Jurkat, Clone E6-1 (cell line): ENCODE data around the gene RAMAC. TPM values are rescaled to one million over a fixed set of nuclear protein-coding genes. Genes with fewer than 3 reads are reported as not detected.
"Not testable (repeated sequence)": the region's sequence is repeated elsewhere in the genome, so short reads cannot be mapped to it uniquely, and the experiment has no call there.

Experiments
- DNase-seq: peaks from one replicate; pipeline ENCODE4 v3.0.0-alpha.2; 2011; ENCODE audit warnings: low read depth, low spot score
- H3K4me3 ChIP-seq: 2 replicates; pipeline ENCODE4 v1.5.1; 2011; ENCODE audit warnings: mild to moderate bottlenecking, low read length, control low read depth, moderate library complexity
- polyA plus RNA-seq: library from polyadenylated mRNA; unstranded; fragments of >200 nt; gene quantifications from one replicate; pipeline ENCODE4 v1.2.1, GENCODE V29; 2012; ENCODE audit warnings: missing spikeins; ENCODE audit not compliant: insufficient read length, insufficient read depth

RAMAC gene
- 34.7 TPM for polyA plus RNA-seq

DNA sequence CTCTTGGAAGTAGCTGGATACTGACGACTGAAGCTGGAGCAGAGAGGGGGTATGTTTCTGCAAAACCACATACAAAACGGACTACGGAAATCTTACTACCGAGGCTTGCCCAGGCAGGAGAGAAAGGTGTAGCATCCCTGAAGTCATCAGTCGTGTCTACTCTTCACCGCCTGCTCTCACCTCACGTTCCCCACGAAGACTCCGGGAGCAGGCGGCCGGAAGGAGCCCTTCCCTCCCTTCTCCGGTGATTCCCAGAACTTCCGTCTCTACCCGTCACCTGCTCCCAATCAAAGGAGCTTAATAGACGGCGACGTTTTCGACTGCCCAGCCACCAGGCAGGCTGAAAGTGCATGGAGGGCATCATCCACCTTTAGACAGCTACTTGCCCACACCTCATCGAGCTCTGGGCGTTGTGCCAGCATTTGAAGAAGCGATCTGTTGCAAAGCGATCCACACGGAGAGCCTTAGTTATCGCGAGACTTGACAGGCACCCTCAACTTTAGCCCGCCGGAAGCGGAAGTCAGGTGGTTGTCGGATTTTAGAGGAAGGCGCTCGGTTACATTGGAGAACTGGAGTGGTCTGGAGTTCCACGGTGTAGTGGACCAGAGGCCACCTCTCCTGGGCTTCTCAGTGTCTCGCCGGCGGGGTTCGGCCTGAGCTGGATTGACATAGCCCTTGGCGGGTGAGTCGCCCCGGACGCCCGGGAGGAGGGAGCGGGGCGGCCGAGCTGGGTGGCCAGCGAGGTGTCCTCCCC, at the start of gene RAMAC:
Gene RAMAC, plus strand, starts transcription at position 523 of the 754 bp plus-strand sequence. CDS start 2,809 bp downstream, outside the sequence.
- peak; percentile 96 for DNase-seq

DNA sequence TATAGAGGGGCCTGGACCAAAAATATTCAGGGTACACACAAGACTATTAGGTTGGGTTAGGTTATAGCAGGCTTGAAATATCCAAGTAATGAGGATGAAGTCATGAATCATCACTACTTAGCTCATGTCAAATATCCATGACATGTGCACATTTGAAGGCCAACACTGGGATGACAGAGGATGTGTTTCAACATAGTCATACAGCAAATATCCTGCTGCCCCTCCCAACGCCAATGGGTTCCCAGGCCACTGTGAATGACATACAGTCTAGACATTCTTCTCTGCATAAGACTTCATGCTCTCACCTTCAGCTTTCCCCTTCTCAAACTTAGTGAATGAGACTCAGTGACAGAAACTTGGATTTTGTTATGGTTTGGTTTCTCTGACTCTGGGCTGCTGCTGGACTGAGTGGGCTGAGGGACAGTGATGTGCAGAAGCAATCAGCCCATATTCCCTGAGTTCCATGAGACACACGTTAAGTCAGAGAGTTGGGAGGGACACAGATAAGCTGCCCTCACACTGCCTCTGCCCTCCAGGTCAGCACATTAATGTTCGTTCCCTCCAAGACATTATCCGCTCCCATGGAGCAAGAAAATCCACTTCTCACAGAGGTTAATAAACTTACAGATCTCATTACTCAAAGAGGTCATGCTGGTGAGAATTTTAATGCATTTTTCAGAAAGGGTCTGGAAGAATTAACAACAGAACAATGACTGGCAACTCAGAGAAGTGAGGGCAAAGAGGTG, 48.9 kb upstream of the RAMAC start:
- DNase-seq, result no peak
- no peak overlapping the region for H3K4me3 ChIP-seq

More for the DNA sequence above, at the start of gene RAMAC:
- H3K4me3 ChIP-seq, result peak within 1 kb of the TSS; percentile 98

DNA sequence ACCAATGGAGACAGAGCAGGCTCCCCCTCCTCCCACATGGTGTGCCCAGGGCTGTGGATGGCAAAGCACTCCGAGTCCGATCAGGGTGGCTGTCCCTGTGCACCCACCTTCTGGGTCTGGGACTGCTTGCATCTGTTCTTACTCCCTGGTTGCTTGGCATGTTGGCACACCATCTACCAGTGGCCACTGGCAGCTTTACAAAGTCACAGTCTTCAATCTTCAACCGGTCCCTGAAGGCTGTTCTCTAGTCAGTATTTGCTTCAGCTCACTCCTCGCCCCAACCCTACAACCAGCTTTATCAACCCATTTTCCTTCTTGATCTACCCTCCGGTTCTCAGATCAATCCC, 48.3 kb upstream of the RAMAC start:
- no peak for DNase-seq

DNA sequence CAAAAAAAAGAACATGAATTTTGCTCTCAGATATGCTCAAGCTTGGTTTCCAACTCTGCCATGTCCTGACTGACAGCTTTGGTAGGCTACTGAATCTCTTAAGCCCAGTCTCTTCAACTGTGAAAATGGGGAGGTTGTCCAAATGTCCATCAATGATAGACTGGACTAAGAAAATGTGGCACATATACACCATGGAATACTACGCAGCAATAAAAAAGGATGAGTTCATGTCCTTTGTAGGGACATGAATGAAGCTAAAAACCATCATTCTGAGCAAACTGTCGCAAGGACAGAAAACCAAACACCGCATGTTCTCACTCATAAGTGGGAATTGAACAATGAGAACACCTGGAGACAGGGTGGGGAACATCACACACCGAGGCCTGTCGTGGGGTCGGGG, 46.3 kb upstream of the RAMAC start:
- DNase-seq, H3K4me3 ChIP-seq: not testable (repeated sequence)

More for the DNA sequence above, 48.3 kb upstream of the RAMAC start:
- H3K4me3 ChIP-seq, result no peak overlapping the region

DNA sequence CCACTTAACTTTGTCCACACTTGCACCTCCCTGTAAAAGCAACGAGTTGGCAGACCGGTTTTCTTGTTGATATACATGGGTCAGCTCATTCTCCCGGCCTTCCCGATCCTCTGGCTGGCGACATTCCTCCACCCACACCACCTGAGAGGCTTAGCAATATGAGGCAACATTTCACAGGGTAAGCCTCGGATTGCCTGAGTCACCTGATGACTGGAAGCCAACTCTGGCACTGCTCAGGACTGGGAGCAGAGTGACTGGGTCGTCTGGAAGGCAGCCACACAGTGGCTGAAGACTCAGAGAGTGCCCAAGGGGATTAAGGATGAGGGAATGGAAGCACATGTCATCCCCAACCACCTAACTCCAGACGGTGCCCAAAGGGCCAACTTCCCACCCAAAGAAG, 43.3 kb upstream of the RAMAC start:
- H3K4me3 ChIP-seq, result no peak overlapping the region
- no peak for DNase-seq

DNA sequence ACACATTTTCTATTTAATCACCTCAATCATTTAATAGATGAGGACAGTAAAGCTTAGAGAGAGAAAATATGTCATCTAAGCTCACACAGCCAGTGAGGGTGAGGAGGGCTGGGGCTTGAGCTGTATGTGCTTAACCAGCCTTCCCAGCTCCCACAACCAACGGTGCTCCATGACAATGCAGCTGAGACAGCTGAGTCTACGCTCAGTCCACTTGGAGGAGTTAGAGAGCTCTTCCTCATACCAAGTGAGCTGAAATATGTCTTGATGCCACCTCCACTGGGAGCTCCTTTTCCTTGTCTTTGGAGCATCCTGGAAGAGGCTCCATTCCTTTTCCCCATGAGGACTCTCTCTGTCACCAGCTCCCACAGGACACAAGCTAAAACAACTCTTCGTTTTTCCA, 42.8 kb upstream of the RAMAC start:
- DNase-seq, result no peak
- H3K4me3 ChIP-seq, result no peak overlapping the region

DNA sequence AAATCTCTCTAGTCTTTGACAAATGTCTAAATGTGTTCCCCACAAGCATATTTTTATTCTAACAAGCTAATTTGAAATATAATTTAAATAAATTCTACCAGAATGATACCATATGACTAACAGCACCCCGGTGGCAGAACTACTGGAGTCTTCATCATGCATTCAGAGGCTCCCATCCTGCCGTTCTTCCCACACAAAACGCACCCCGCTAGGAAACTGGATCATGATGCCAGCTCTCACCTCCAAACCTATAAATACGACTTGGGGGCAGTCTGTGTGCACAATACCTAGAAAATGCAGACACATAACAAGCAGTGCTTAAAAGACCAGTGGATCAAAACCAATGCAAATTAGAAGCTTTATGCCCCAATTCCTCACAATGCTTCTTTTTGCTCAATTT, 42.0 kb upstream of the RAMAC start:
- DNase-seq, result no peak

DNA sequence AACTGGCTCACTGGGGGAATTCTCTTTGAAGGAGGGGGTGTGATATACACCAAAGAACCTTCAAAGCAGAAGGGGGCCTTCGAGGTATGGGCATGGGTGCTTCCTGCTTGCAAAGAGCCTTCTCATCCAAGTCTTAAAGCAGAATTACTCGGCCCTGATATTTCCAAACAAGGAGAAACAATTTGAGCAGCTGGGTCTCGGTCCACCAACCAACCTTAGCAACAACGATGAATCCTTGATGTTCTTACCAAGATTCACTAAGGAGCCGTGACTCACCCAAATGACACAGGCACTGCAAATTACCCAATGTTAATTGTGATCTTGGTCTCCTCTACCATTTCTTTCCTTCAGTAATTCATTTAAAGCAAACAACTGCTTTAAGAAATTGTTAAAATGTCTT, 41.2 kb upstream of the RAMAC start:
- no peak overlapping the region for H3K4me3 ChIP-seq
- DNase-seq, result no peak

More for the DNA sequence above, 42.0 kb upstream of the RAMAC start:
- no peak overlapping the region for H3K4me3 ChIP-seq

DNA sequence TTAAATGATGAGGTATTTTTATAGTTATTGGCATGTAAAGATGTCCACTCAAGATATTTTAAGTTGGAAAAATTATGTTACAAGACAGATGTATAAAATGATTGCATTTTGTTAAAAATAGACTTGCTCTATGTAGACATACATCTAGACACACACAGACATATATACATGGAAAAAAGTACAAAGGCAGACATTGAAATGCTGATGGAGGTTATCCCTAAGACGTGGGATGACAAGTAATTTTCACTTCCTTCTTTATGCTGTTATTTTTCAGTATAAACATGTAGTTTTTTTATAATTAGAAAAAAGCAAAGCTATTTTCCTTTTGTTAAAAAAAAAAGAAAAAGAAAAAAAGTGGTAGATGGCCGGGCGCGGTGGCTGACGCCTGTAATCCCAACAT, 40.7 kb upstream of the RAMAC start:
- no peak for DNase-seq

DNA sequence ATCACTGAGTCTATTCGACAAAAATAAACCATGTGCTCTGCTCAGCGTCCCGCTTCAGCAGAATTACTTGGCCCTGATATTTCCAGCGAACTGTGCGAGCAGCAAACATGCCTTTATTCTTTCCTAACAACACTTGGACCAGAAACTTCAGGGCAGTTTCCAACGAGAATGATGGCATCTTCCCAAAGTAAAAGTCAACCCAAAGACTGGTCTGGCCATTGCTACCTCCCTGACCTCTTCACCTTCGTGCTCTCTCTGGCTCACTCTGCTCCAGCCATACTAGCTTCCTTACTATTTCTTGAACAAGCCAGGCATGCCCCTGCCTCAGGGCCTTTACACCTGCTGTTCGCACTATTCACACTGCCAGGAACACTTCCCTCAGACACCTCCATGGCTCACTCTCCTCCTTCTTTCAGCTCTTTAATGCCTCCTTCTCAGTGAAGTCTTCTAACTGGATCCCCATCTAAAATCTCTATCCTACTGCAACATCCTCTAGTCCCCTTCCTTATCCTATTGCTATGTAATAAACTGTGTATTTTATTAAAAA, 39.8 kb upstream of the RAMAC start:
- H3K4me3 ChIP-seq, result no peak overlapping the region
- no peak for DNase-seq

More for the DNA sequence above, 40.7 kb upstream of the RAMAC start:
- no peak overlapping the region for H3K4me3 ChIP-seq

DNA sequence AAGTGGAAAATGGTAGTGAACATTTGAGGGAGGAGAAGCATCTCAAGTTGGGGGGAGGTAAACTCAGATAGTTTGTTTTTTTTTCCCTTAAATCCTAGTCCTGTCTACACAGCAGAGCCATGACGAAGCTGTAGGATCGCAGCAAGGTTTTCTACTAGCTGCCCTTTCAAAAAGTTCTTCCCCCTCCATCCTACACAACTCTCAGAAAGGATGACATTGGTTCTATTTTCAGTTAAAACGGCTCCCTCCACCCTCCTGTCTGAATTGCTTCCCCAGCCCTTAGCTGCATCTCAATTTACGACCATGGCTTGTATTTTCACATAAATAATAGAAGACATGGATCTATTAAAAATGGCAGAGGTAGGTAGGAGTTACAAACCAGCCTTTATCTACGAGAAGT, 35.7 kb upstream of the RAMAC start:
- no peak overlapping the region for H3K4me3 ChIP-seq
- no peak for DNase-seq

DNA sequence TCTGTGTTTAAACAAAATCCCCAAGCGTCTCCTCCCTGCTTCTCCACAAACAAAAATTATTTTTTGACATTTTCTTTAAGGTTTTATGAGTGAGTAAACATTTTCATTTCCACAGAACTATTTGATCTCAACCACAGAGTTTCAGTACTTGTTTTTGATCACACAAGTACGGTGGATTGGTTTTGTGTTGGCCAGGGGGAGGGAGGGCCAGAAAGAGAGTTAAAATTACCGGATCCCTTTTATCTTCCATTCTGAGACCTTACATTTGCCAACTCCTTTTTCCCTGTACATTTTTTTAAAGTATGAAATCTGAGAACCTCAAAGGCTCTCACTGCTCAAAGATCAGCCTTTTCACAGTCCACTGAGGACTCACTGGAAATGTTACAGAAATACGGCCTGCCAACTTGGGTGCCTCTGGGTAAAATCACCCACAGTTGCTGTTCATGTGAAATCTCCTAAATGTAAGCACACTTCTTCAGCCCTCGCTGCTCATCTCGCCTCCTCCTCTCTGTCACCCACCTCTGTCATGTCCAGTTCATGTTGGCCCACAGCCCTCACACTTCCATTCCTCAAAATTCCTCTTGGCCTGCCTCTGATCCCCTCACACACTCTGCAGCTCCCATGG, 35.2 kb upstream of the RAMAC start:
- H3K4me3 ChIP-seq, result no peak overlapping the region
- DNase-seq, result no peak

DNA sequence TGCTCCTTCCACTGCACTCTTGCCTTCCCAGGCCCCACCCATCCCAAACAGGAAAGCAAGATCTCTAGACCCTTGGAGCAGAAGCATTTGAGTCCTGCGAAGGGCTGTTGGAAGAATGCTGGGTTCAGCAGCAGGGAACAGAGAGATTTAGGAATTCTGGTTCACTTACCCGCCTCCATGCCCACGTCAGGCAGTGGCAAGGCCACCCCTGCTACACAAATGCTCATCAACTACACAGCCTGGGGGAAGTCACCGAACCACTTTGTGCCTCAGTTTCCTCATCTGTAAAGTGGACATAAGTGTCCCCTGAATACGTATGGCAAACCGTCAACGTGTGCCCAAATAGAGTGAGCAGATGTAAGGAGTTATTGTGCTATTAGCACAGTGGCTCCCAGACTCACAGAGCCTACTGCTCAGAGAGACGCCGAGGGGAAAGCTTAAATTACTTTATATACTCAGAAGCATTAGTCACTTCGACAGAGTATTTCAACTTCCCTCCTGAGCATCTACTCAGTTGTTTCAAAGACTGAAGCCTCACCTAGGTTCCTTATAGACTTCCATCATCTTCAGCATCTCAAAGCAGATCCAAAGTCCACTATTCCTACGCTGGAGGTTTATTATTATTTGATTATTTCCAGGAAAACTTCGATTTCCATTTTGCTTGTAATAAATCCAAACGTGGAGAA, 34.4 kb upstream of the RAMAC start:
- no peak for DNase-seq
- H3K4me3 ChIP-seq, result peak overlapping the region; percentile 58

DNA sequence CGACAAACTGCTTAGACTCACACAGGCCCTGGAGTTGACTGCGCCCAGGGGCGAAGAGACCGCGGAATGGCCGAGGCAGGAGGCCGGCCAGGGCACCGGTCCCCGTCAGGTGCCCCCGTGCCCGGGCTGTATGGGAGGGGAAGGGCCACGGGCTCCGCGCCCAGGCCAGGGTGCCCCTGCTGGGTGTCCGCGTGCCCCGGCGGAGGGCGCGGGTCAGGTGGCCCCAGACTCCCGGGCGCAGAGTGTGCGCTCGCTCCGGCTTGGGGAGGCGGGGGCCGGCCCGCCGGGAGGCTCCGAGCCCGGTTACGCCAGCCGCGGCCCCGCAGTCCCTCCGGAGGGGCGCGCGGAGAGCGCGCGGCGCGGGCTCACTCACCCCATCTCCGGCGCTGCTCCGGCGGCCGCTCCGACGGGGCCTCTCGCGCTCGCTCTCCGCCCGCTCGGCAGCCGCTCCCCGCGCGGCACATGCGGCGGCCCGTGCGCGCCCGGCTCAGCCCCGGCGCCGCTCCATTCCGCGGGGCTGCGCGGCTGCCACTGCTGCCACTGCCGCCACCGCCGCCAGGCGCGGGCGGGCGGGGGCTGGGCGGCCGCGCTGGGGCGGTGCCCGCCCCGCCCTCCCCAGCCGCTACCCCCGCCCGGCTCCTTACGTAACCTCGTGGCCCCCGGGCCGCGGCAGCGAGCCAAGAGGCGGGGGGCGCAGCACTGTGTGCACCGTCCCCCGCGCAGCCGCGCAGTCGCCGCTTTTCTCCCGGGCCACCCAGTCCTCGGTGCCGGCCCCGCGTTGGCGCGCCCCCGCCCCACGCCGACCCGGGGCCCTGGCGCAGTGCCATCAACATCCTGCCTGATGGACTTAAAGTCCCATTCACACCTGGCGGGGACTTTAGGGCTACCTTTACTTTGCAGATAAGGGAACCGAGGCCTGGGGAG, 33.6 kb upstream of the RAMAC start, which contains the start of gene HOMER2:
Gene HOMER2, minus strand, starts transcription at position 563 of the 924 bp plus-strand sequence. Its CDS starts 185 bp downstream, at position 378.
- peak within 1 kb of the TSS; percentile 58 for H3K4me3 ChIP-seq

DNA sequence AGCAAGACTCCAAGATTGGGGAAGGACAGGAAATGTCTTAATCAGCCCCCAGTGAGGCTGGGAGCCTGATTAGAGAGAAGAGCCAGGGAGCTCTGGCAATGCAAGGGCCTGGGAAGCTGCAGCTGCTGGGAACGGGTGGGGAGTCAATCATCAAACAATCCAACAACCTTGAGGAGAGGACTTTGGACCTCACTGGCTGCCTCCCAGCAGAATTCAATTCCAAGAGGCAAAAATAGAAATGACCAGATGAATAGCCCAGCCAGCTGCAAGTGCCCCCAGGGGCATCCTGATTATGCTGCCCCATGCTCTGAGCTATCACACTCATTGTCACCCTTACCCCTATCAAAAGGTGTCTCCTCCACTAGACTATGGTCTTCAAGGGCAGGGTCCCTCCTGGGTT, 27.4 kb upstream of the RAMAC start:
- DNase-seq, result no peak
- no peak overlapping the region for H3K4me3 ChIP-seq

More for the DNA sequence above, 33.6 kb upstream of the RAMAC start, which contains the start of gene HOMER2:
- no peak for DNase-seq

DNA sequence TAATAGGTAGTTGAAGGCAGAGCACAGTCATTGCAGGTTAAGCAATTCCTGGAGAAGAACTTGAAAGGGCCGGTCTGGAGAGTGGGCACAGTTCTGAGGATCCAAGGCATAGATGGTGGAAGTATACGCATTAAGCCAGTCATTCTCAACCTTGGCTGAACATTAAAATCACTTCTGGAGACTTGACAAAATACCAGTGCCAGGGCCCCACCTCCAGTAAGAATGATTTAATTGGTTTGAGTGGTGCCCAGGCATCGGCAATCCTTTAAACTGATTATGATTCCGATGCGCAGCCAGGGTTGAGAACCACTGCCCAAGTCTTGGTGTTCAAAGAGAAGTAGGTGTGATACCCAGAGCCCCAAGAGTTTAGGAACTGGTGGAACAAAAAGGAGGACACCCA, 26.6 kb upstream of the RAMAC start:
- DNase-seq, result no peak

DNA sequence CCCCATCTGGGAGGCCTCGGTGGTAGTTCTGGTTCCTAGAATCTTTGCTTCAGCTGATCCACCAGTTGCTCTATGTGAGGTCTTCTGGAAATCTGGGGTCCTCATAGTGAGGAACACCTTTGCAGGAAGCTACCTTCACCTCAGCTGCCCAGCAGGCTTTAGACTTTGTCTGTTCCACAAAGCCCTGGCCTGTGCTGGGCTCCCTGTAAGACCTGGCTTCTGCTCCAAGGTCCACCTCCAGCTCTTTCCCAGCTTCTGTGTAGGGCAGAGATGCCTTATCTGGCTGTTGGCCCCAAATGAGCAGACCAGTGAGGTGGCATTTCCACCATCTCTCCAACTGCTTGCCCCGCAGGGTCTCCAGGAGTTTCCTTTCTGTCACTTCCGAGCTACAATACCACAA, 25.2 kb upstream of the RAMAC start:
- no peak for DNase-seq
- no peak overlapping the region for H3K4me3 ChIP-seq

More for the DNA sequence above, 26.6 kb upstream of the RAMAC start:
- H3K4me3 ChIP-seq, result no peak overlapping the region
